PC-9 (cell line): Measurements from ENCODE around the gene SPPL3.

Source experiments
- CTCF ChIP-seq: fragments of 200-600 bp; sonication (generic); conservative IDR thresholded peaks from 2 replicates; pipeline ENCODE4 v1.6.1; 2017; ENCODE audit warnings: mixed run types, antibody characterized with exemption, mild to moderate bottlenecking, moderate library complexity
- EZH2 ChIP-seq: fragments of 200-600 bp; sonication (generic); IDR thresholded peaks from 2 replicates; pipeline ENCODE4 v1.8.0; 2017; ENCODE audit warnings: antibody characterized with exemption, low read depth

- TF ChIP-seq CTCF, result no peak
- no peak for TF ChIP-seq EZH2
Measured at GRCh38 chr12:120744922-120745493, 159.2 kb downstream of the SPPL3 start.
